AG20443 (cell line): ENCODE measurements around the gene NR3C1.

Source experiments
- DNase-seq: peaks from one replicate; pipeline ENCODE4 v3.0.0; 2012; ENCODE audit warnings: low spot score, mixed read lengths

NR3C1 gene

DNA sequence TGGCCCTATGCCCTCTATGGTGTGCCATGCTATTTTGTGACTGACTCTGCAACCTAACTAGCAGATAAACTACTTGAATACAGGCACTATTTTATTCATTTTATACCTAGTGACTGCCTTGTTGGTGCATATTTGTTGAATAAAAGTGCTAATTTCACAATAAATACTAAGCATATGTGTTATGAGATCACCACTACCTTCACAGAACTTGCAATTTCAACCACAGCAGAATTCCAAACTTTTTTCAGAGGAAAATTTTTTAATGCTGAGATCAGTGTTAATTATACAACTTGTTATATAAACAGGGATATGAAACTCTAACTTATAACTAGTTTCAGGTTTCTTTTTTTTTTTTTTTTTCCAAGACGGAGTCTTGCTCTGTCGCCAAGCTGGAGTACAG lies 94.8 kb downstream of the NR3C1 start:
- peak; percentile 52 for DNase-seq

DNA sequence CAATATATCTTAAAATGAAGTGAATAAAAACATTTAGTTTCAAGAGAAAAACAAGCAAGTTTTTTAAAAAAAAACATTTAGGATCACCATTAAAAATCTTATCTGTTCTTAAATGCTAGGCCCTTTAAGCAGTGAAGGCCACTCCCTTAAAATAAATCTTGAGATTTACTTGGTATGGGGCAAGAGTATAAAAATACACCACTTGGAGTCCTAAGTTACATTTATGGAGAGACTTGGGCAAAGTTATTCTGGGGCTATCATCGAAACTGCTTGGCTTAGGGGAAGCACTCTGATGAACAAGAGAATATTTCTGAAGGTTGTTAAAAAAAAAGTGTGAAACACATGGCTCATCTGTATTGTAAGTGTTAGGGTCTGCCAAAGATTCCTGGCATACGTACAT lies 97.4 kb downstream of the NR3C1 start:
- no peak for DNase-seq

DNA sequence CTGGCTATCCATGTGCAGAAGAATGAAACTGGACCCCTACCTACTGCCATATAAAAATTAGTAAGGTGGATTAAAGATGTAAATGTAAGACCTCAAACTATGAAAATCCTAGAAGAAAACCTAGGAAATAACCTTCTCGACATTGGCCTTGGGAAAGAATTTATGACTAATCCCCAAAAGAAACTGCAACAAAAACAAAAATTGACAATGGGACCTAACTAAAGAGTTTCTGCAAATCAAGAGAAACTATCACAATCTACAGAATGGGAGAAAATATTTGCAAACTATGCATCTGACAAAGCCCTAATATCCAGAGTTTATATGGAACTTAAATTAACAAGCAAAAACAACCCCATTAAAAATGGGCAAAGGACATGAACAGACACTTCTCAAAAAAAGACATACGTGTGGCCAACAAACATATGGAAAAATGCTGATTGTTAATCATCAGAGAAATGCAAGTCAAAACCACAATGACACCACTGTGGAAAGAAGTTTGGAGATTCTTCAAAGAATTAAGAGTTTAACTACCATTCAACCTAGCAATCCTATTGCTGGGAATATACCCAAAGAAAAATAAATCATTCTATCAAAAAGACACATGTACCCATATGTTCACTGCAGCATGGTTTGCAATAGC lies 98.5 kb downstream of the NR3C1 start:
- no peak for DNase-seq

DNA sequence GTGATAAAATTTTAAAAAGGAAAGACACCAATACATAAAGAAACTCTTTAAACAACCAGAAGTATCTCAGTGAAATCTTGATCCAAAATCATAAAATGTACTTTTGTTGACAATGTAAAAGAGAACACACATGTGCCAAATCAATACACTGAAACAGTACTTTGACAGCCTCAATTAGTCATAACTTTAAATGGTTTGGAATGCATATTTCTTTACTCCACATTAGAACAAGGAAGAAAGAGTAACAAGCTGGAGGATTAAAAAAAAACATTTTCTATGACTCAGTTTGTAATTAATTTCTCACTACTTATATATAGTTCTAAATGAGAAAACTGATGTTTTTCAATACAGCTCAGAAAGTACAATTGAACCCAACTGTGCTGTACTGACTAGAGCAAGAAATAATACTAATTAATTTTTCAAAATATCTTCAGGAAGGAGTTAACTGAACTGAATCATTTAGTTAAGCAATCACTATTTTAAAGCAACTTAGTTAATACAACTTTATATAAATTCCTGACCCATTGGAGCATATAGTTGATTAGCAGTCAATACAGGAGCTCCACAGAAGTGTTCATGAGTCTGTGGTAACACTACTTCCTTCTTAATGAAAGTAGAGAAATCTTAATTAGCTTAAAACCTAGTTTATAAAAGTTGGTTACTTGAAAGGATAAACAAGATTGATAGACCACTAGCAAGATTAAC lies 101.0 kb downstream of the NR3C1 start:
- DNase-seq, result no peak

DNA sequence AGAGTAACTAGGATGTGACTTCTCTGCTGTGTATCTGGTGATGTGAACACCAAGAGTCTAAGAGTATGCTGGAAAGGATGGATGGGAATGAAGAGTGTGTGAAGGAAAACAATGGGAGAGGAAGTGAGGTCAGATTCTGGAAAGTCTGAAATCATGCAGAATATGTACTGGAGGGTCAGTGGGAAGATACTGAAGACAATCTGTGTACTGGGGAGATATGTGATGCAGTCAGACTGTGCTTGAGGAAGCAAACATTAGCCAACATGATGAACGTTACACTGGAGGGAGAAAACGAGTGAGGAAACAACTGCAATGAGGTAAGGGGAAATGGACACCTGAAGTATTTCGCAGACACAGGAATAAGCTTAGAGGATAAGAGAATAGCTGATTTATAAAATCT lies 105.7 kb downstream of the NR3C1 start:
- no peak for DNase-seq

DNA sequence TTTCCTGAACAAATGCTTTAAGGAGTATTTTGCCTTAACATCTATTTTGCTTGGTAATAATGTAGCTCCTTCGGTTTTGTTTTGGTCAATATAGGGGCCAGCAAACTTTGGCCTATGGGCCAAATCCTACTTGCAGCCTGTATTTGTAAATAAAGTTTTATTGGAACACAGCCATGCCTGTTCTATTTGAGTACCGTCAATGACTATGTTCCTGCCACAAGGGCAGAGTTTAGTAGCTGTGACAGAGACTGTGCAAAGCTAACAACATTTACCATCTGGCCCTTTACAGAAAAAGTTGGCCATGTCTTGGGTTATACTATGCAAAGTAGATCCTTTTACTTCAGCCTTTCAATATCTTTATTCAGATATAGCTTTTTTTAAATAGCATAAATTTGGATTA lies 113.4 kb downstream of the NR3C1 start:
- DNase-seq, result no peak

DNA sequence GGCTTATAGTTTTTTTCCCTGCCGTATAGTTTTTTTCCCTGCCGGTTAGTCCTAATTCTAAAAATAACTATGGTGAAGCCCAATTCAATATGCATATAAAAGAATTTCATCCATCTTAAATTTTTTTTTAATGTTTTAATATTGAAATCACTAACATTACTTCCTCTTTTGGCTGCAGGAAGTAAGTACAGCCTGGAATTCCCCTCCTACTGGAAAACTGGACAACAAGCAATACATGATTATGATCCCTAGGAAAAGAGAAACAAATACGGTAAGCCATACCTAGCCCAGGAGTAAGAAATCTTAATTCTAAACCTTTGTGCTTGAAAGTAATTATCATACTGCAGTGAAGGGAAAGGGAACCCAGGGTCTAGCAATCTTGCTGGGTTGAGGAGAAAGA lies 119.0 kb downstream of the NR3C1 start:
- DNase-seq, result no peak

DNA sequence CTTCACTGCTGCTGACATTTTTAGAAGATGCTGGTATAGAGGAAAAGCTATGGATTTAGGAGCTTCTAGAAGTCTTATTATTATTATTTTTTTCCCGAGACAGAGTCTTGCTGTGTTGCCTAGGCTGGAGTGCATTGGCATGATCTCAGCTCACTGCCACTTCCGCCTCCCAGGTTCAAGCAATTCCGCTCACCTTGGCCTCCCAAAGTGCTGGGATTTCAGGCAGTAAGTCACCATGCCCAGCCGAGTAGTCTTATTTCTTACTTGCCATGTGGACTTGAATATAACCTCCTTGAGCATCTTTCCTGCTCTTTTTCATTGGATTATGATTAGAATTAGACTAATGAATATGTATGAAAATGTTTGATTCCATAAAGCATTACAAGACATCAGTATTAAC lies 119.5 kb downstream of the NR3C1 start:
- DNase-seq, result no peak

DNA sequence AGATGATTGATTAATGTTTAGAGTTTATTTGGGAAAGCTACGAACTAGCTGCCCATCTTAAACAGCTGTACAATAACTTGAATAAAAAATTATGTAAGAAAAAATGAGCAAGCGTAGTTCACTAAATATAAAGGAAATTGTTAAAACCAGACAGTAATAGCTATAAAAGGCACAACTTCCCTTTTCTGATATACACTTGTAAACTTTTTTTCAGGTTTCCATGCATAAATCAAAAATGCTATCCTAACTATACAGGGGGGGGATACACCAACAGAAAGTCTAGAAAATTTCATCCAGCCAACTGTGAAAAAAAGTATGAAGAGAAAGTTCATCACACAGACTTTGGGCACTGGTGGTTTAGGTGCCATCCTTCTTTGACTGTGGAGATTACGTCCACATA lies 122.3 kb downstream of the NR3C1 start:
- no peak for DNase-seq

DNA sequence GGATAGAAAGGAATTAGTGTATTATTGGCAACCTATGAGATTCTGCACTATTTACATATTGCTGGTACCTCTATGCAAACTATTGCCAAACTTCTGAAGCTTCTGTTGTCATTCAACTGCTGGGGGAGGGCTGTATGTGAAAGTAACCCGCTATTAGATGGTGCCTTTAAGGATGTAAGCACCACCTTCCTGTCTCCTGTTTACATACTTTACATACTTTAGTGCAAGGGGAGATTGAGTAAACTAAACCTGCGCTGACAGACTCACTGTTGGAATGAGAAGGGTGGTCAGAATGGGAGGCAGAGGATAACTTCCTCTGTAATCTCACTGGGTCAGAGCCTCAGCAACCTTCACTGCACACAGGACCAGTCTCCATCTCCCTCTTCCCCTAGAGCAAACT lies 123.8 kb downstream of the NR3C1 start:
- no peak for DNase-seq

DNA sequence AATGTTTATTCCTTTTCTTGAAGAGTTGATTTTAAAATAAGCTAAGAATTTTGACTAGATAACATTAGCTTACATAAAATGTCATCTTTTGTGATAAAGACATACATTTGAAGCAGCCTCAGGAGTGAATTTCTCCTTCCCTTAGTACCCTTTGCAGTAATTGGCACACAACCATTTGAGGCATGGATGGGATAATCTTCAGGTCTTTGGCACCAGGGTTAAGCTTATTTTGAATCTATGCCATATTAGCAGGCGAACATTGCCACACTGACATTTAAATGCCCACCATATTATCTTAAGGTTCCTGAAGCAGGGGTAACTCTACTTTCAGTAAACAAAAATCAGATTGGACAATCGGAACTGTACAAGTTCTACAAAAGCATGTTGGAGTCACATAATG lies 126.0 kb downstream of the NR3C1 start:
- DNase-seq, result no peak

DNA sequence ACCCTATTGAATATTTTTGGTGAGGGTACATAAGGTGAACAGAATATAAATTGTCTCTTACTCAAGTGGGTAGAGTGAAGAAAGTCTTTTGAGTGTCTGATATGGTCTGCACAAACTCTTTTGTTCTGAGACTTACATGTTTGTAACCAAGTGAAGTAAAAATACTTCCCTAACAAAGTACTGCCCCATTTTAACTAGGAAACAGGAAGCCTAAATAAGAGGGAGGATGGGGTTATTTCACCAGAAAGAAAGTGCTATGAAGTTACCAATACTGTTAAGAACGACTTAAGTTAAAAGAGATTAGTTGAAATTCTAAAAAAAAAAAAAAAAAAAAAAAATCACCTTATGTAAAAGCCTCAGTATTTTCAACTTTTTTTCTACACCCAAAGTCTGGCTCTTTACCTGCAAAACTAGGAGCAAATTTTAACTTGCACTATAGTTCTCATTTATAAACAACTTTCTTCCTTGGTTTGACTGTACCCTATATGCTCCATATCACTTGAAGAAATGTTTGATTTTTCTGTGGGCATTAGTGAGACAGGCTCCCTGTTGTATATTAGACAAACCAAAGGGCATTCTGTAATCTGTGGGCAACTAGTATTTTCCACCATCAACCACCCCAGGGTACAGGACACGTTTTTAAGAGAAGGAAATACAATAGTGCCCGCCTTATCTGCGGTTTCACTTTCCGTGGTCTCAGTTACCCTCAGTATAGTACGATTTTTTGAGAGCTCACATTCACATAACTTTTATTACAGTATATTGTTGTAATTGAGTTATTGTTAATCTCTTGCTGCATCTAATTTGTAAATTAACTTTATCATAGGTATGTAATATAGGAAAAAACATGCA lies 127.7 kb downstream of the NR3C1 start:
- DNase-seq, result no peak

DNA sequence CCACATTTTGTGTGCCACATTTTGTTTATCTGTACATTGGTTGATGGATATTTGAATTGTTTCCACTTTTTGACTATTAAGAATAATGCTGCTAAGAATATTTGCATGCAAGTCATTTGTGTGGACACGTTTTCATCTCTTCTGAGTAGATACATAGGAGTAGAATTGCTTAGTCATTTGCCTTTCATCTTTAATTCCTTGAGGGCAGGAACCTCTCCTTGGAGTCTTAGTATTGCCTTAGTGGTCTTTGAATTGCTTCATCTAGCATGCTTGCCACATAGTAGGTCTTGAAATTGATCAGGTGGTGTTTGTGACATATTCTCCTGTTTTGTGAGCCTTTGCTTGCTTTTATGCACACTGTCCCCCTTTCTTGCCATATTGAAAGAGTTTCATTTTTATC lies 128.5 kb downstream of the NR3C1 start:
- no peak for DNase-seq

DNA sequence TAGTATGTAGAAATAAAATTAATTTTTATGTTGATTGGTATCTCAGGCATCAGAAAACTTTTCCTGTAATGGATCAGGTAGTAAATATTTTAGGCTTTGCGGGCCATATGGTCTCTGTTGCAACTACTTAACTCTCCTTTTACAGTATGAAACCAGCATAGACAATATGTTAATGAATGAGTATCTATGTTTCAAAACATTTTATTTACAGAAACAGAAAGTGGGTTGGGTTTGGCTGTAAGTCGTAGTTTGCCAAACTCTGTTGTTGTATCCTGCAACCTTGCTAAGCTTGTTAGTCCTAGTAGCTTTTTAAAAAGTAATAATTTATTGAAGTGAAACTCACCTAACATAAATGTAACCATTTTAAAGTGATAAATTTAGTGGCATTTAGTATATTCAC lies 132.1 kb downstream of the NR3C1 start:
- DNase-seq, result no peak

DNA sequence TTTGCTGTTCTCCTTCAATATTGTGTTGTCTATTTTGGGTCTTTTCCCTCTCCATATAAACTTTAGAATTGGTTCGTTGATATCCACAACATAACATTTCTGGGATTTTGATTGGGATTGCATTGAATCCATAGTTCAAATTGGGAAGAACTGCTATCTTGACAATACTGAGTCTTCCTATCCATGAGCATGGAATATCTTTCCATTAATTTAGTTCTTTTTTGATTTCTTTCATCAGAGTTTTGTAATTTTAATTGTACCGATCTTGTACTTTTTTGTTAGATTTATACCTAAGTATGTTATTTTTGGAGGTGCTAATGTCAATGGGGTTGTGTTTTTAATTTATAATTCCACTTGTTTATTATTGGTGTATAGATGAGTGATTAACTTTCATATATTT lies 135.1 kb downstream of the NR3C1 start:
- DNase-seq, result no peak

DNA sequence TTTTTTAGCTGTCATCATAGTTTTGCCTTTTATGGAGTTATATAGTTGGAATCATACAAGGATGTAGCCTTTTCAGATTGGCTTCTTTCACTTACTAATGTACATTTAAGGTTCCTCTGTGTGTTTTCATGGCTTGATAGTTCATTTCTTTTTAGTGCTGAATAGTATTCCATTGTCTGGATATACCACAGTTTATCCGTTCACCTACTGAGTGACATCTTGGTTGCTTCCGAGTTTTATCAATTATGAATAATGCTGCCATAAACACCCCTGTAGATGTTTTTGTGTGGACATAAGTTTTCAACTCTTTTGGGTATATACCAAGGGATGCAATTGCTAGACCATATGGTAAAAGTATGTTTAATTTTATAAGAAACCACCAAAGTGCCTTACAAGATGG lies 136.3 kb downstream of the NR3C1 start:
- DNase-seq, result no peak

DNA sequence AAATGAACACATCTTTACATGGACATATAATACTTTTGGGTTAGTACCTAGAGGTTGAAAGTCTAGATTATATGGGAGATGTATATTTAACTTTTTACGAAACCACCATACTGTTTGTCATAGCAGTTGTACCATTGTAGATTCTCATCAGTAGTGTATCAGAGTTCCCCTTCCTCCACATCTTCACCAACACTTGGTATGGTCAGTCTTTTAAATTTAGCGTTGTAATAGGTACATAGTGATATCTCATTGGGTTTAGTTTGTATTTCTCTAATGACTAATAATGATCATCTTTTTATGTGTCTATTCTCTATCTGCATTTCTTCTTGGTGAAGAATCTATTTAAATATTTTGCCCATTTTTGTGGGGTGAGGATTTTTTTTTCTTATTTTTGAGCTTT lies 137.5 kb downstream of the NR3C1 start:
- DNase-seq, result no peak

DNA sequence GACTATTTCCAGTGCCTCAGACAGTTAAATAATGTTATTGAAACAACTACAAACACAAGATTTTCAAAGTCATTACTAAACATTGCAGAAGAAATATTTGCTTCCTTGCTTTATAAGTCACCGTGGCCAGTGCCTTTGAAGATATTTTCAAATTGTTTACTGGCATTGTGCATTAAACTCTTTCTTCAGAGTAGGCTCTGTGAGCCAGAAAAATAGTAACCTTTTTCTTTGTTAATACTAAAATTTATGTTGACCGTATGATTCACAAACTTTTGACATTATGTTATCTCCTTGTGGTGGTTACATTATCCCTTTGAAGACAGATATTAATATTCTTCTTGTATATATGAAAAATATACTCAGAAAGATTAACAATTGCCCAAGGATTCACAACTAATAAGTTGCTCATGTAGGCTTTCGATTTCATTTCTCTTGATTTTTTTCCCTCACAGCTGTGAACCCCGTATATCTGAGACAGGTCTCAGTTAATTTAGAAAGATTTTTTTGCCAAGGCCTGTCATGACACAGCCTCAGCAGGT lies 140.1 kb downstream of the NR3C1 start:
- DNase-seq, result no peak

DNA sequence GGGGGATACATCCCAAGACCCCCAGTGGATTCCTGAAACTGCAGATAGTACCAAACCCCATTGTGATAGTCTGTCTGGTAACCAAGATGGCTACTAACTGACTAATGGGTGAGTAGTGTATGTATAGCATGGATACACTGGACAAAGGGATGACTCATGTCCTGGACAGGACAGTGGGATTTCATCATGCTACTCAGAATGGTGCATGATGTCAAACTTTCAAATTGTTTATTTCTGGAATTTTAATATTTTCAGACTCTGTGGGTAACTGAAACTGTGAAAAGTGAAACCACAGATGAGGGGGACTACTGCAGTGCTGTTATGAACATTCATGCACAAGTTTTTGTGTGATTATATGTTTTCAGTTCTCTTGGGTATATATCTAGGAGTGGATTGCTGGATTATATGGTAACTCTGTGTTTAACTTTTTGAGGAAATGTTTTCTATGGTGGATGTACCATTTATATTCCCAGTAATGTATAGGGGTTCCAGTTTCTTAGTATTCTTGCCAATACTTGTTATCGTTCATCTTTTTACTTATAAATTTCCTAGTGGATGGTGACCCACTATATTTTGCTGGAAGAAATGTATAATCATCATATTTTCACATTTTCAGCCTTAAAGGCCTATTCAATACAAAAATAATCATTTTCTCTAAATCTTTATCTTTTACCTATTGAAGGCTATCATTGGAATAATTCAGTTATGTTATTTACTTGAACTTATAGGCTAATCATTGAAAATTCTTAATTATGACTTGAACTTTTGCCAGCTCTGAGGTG lies 140.9 kb downstream of the NR3C1 start:
- peak; percentile 31 for DNase-seq

DNA sequence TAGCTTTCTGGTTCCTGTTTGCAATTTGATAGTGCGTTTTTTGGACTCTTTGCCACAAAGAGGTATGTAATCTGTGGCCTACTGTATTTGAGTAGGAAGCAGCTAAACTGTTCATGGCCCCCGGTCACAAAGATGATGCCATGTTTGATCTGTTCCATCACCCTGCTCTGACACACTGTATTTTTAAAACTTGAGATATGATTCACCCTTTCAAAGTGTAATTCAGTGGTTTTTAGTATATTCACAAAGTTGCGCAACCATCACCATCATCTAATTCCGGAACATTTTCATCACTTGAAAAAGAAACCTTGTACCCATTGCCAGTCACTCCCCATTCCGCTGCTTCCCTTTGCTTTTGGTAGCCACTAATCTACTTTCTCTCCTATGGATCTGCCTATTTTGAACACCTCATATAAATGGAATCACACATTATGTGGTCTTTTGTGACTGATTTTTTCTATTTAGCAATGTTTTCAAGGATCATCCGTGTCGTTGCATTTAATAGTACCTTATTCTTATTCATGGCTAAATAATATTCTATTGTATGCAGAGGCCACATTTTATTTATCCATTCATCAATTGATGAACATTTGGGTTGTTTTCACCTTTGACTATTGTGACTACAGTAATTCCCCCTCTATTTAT lies 141.6 kb downstream of the NR3C1 start:
- peak; percentile 15 for DNase-seq

DNA sequence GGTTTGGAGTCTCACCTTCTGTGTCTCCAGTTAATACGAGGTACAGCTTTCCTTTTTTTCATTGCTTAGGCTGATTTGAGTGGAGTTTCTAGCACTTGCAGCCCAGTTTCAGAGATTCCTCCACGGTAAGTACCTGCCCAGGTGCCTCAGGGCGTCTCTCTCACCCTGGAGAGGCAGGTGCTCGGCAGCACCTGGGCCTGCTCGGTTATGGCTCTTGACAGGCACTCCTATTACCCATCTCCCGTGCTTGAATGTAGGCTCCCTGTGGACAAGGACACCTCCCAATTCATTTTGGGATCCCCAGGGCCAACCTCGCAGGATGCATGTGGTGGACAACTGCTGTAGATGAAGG lies 144.3 kb downstream of the NR3C1 start:
- DNase-seq, result no peak
